ENCODE measurements around the gene GOLGA5.

GOLGA5 gene

GRCh38 chr14:92861856-92862745 lies 68.0 kb downstream of the GOLGA5 start:
- Histone ChIP-seq H3K27ac (ENCODE audit: low read length) (no peak overlapping the region), H3K9me3 (ENCODE audit: insufficient read depth, low read length, severe bottlenecking) (no peaks in the 10 kb centered on the region)
- no peak for ATAC-seq (ENCODE audit: insufficient read depth, low read depth)

GRCh38 chr14:92863286-92864080 lies 69.4 kb downstream of the GOLGA5 start:
- Histone ChIP-seq H3K4me2 (ENCODE audit: insufficient read depth, low read length) (no peak overlapping the region), H4K20me1 (ENCODE audit: insufficient read depth, low read length) (no peaks in the 10 kb centered on the region), H3K27me3 (ENCODE audit: insufficient read depth, low read length, poor library complexity) (no peaks in the 10 kb centered on the region), H3K4me3 (ENCODE audit: low read depth in 1 of 2, low read length in 2 of 2) (no peak overlapping the region), H3K79me2 (ENCODE audit: insufficient read depth, low read length) (no peaks in the 10 kb centered on the region), H3K4me1 (ENCODE audit: insufficient read depth, low read length) (no peaks in the 10 kb centered on the region), H3K36me3 (ENCODE audit: insufficient read depth, low read length) (no peaks in the 10 kb centered on the region), H3K27ac (ENCODE audit: low read length) (no peak overlapping the region), H3K9ac (ENCODE audit: low read depth, low read length) (no peak overlapping the region), H2AFZ (ENCODE audit: low read depth, low read length) (no peak overlapping the region), H3K9me3 (ENCODE audit: insufficient read depth, low read length, severe bottlenecking) (no peaks in the 10 kb centered on the region)
- no peak for TF ChIP-seq EZH2 (IDR thresholded peaks at IDR 0.05; ENCODE audit: borderline replicate concordance, low read depth, low read length, severe bottlenecking)
- no peak for TF ChIP-seq CTCF (IDR thresholded peaks at IDR 0.05; ENCODE audit: borderline replicate concordance, extremely low read depth, low read length, poor library complexity, severe bottlenecking)
- ATAC-seq (ENCODE audit: insufficient read depth, low read depth): no peak
- no peak for DNase-seq

More at GRCh38 chr14:92861856-92862745, 68.0 kb downstream of the GOLGA5 start:
- Histone ChIP-seq H2AFZ (ENCODE audit: low read depth, low read length) (no peak overlapping the region), H3K79me2 (ENCODE audit: insufficient read depth, low read length) (no peaks in the 10 kb centered on the region), H3K4me1 (ENCODE audit: insufficient read depth, low read length) (no peaks in the 10 kb centered on the region), H3K4me2 (ENCODE audit: insufficient read depth, low read length) (no peak overlapping the region), H3K4me3 (ENCODE audit: low read depth in 1 of 2, low read length in 2 of 2) (no peak overlapping the region), H3K27me3 (ENCODE audit: insufficient read depth, low read length, poor library complexity) (no peaks in the 10 kb centered on the region), H3K9ac (ENCODE audit: low read depth, low read length) (no peak overlapping the region), H4K20me1 (ENCODE audit: insufficient read depth, low read length) (no peaks in the 10 kb centered on the region), H3K36me3 (ENCODE audit: insufficient read depth, low read length) (no peaks in the 10 kb centered on the region)
- DNase-seq: no peak
- no peak for TF ChIP-seq CTCF (IDR thresholded peaks at IDR 0.05; ENCODE audit: borderline replicate concordance, extremely low read depth, low read length, poor library complexity, severe bottlenecking)
- TF ChIP-seq EZH2 (IDR thresholded peaks at IDR 0.05; ENCODE audit: borderline replicate concordance, low read depth, low read length, severe bottlenecking): no peak

GRCh38 chr14:92865674-92866073 lies 71.6 kb downstream of the GOLGA5 start:
- no peaks in the 10 kb centered on the region for H3K9me3 ChIP-seq (ENCODE audit: insufficient read depth, low read length, severe bottlenecking)
- H3K4me2 ChIP-seq (ENCODE audit: insufficient read depth, low read length): no peak overlapping the region
- H2AFZ ChIP-seq (ENCODE audit: low read depth, low read length): no peak overlapping the region
- no peaks in the 10 kb centered on the region for H3K79me2 ChIP-seq (ENCODE audit: insufficient read depth, low read length)
- H3K36me3 ChIP-seq (ENCODE audit: insufficient read depth, low read length): no peaks in the 10 kb centered on the region
- H4K20me1 ChIP-seq (ENCODE audit: insufficient read depth, low read length): no peaks in the 10 kb centered on the region
- no peak overlapping the region for H3K9ac ChIP-seq (ENCODE audit: low read depth, low read length)
- no peak overlapping the region for H3K27ac ChIP-seq (ENCODE audit: low read length)
- DNase-seq (no peak), ATAC-seq (ENCODE audit: insufficient read depth, low read depth) (no peak)
- TF ChIP-seq EZH2 (IDR thresholded peaks at IDR 0.05; ENCODE audit: borderline replicate concordance, low read depth, low read length, severe bottlenecking): no peak
- no peak for TF ChIP-seq CTCF (IDR thresholded peaks at IDR 0.05; ENCODE audit: borderline replicate concordance, extremely low read depth, low read length, poor library complexity, severe bottlenecking)
- no peaks in the 10 kb centered on the region for H3K27me3 ChIP-seq (ENCODE audit: insufficient read depth, low read length, poor library complexity)
- no peak overlapping the region for H3K4me3 ChIP-seq (ENCODE audit: low read depth in 1 of 2, low read length in 2 of 2)
- H3K4me1 ChIP-seq (ENCODE audit: insufficient read depth, low read length): no peaks in the 10 kb centered on the region
